K562 (cell line): ENCODE measurements around the gene ORAI2. TPM values are rescaled to one million over a fixed set of nuclear protein-coding genes. Genes with fewer than 3 reads are reported as not detected.

ENCODE experiments used
- ATAC-seq: fragments of 200-7000 bp; cut with Tn5 transposase; 3 replicates; pipeline ENCODE4 v1.9.1; 2020; ENCODE audit warnings: moderate library complexity
- BruUV-seq: library from RNA; stranded (reverse); fragments of 400-500 nt; replicated peaks from 2 replicates; lab custom pipeline; 2021; lab: Mats Ljungman, UMichigan
- CTCF ChIA-PET: fragments of 300-600 bp; formaldehyde crosslinking; extraction: SDS; loops from one replicate; lab custom pipeline; 2021; ENCODE audit warnings: low intra/inter-chr PET ratio; lab: Yijun Ruan, JAX
- POLR2A ChIA-PET: fragments of 300-600, 350-650 bp; sonication (Branson Sonifier 250); formaldehyde crosslinking; extraction: SDS; loops from one replicate; lab custom pipeline; 2021; ENCODE audit warnings: antibody characterized with exemption, inconsistent platforms; lab: Yijun Ruan, JAX
- DNase-seq, 4 experiments: peaks; one replicate each; pipeline versions ENCODE4 v3.0.0 to v3.0.0-alpha.2; 2011 to 2018; ENCODE audit warnings: low spot score in 3 of 4, mixed read lengths in 3 of 4; ENCODE audit errors: extremely low read depth in 1 of 4
- FAIRE-seq: peaks from 2 replicates; lab custom pipeline; 2011; peaks lifted over from hg19 to GRCh38; lab: Jason Lieb, UNC
- H2AFZ ChIP-seq: 2 replicates; pipeline ENCODE4 v1.6.0; 2011; ENCODE audit warnings: low read depth, low read length, control low read depth, inconsistent platforms
- H3K27ac ChIP-seq: fragments of 200-600 bp; 3 replicates; pipeline ENCODE4 v1.8.0; 2011; ENCODE audit warnings: low read depth, mild to moderate bottlenecking, control low read depth, inconsistent platforms, low read length, moderate library complexity, mixed read lengths; ENCODE audit errors: extremely low read depth
- H3K27me3 ChIP-seq, 2 experiments: fragments of 300-600 bp in 1 of 2; 2 replicates in 1 of 2; 3 replicates in 1 of 2; pipeline versions ENCODE4 v1.6.0 to v1.8.0; 2011; ENCODE audit warnings: inconsistent platforms in 2 of 2, low read length in 2 of 2, mild to moderate bottlenecking in 1 of 2, mixed read lengths in 1 of 2, moderate library complexity in 1 of 2; ENCODE audit not compliant: control insufficient read depth in 2 of 2, insufficient read depth in 2 of 2
- H3K36me3 ChIP-seq: fragments of 300-600 bp; 3 replicates; pipeline ENCODE4 v1.8.0; 2011; ENCODE audit warnings: mild to moderate bottlenecking, low read length, inconsistent platforms; ENCODE audit not compliant: control insufficient read depth, insufficient read depth
- H3K4me1 ChIP-seq, 2 experiments: fragments of 200-600 bp in 1 of 2; replicated peaks in 1 of 2; 2 replicates in 1 of 2; 3 replicates in 1 of 2; pipeline versions ENCODE4 v1.5.1 to v1.8.0; 2011; ENCODE audit warnings: inconsistent platforms in 2 of 2, low read length in 2 of 2, mild to moderate bottlenecking in 1 of 2, mixed read lengths in 1 of 2, moderate library complexity in 1 of 2; ENCODE audit not compliant: control insufficient read depth in 2 of 2, insufficient read depth in 2 of 2
- H3K4me2 ChIP-seq: 2 replicates; pipeline ENCODE4 v1.6.1; 2011; ENCODE audit warnings: low read length, control low read depth, inconsistent platforms, mixed read lengths; ENCODE audit not compliant: insufficient read depth
- H3K4me3 ChIP-seq: fragments of 200-600 bp; sonication (generic), shearing (Covaris generic); 2 replicates; pipeline ENCODE4 v1.5.1; 2016; ENCODE audit warnings: control low read depth, inconsistent platforms
- H3K79me2 ChIP-seq: fragments of 200-600 bp; 3 replicates; pipeline ENCODE4 v1.8.0; 2011; ENCODE audit warnings: low read length, inconsistent platforms; ENCODE audit not compliant: control insufficient read depth, insufficient read depth
- H3K9ac ChIP-seq, 2 experiments: 2 replicates each; pipeline versions ENCODE4 v1.6.0 to v1.6.1; 2011; ENCODE audit warnings: low read depth in 2 of 2, low read length in 2 of 2, control low read depth in 1 of 2, inconsistent platforms in 1 of 2, mild to moderate bottlenecking in 1 of 2, mixed read lengths in 1 of 2; ENCODE audit not compliant: insufficient read depth in 1 of 2
- H3K9me1 ChIP-seq: one replicate; pipeline ENCODE4 v1.6.0; 2011; ENCODE audit warnings: inconsistent platforms, mild to moderate bottlenecking, low read length, moderate library complexity; ENCODE audit not compliant: control insufficient read depth, insufficient read depth
- H3K9me3 ChIP-seq: replicated peaks from 2 replicates; pipeline ENCODE4 v1.5.1; 2011; ENCODE audit warnings: low read depth, low read length, inconsistent platforms; ENCODE audit not compliant: control insufficient read depth, insufficient read depth
- H4K20me1 ChIP-seq: replicated peaks from 2 replicates; pipeline ENCODE4 v1.6.1; 2011; ENCODE audit warnings: low read length, inconsistent platforms, mixed read lengths; ENCODE audit not compliant: control insufficient read depth, insufficient read depth
- CBX8 ChIP-seq: fragments of 200-600 bp; sonication (generic); IDR thresholded peaks from 2 replicates; pipeline ENCODE4 v1.6.1; 2012; ENCODE audit warnings: borderline replicate concordance, mixed run types, low read depth, mild to moderate bottlenecking, moderate library complexity, mixed read lengths, low read length, control low read depth, inconsistent platforms; ENCODE audit not compliant: poor library complexity, severe bottlenecking; ENCODE audit errors: extremely low read depth
- FOXA1 ChIP-seq: fragments of 450-650 bp; IDR thresholded peaks from 2 replicates; pipeline ENCODE4 v1.6.1; 2016; ENCODE audit warnings: mild to moderate bottlenecking, borderline replicate concordance
- ZNF121 ChIP-seq: sonication (generic); formaldehyde crosslinking; conservative IDR thresholded peaks from 2 replicates; pipeline ENCODE4 v1.8.0; 2022; ENCODE audit warnings: missing genetic modification reagents
- ZNF197 ChIP-seq: fragments of 200-800 bp; sonication (Bioruptor generic); IDR thresholded peaks from 2 replicates; pipeline ENCODE4 v1.6.1; 2016; ENCODE audit warnings: low read depth, missing genetic modification characterization, missing compliant biosample characterization
- WGBS: fragments of 100-300 bp; shearing (Covaris generic); methylation state at CpG from one replicate; pipeline ENCODE4 v1.1.6; 2016; ENCODE audit warnings: low coverage, mixed read lengths; ENCODE audit not compliant: insufficient coverage; ENCODE audit errors: missing lambda C conversion rate; 5-methylcytosine and 5-hydroxymethylcytosine counted together
- in situ Hi-C: fragments of 300-500 bp; cut with MboI; formaldehyde crosslinking; loops from 4 replicates; pipeline ENCODE4 v1.15.0; 2018; ENCODE audit warnings: inconsistent platforms, mixed read lengths
- intact Hi-C: fragments of 100-400 bp; cut with micrococcal nuclease; formaldehyde crosslinking; loops from 2 replicates; pipeline ENCODE4 v1.14.2; 2022
- polyA plus RNA-seq, 8 experiments: library from polyadenylated mRNA; depleted of rRNA in 4 of 8; stranded (reverse) in 5 of 8; unstranded in 3 of 8; fragments of >200 nt; fragmentation: Nextera tagmentation in 2 of 8; fragmentation: Illumina TruSeq in 1 of 8; extraction: Ambion mirVana in 2 of 8; extraction: Trizol in 1 of 8; gene quantifications; 2 replicates each; pipeline versions ENCODE4 v1.2.1 to v1.2.3, GENCODE V29; 2011 to 2014; ENCODE audit warnings: inconsistent platforms in 1 of 8, missing spikeins in 1 of 8
- total RNA-seq, 7 experiments: library from RNA; depleted of rRNA in 6 of 7; stranded (reverse); fragments of >200 nt in 6 of 7; fragmentation: Illumina TruSeq in 2 of 7; extraction: Trizol in 2 of 7; gene quantifications; 2 replicates each; pipeline versions ENCODE4 v1.2.1 to v1.2.3, GENCODE V29; 2011 to 2021; ENCODE audit warnings: low replicate concordance in 1 of 7

Gene ORAI2
- total and polyA plus RNA-seq, 9 of the 15 experiments (the other 6 are each of a cell fraction or from before 2014, with no cell fraction given) = 1.1 to 27.7 (median 9.2) TPM

GRCh38 chr7:102451371-102452054, 18.1 kb downstream of the ORAI2 start (continued):
- TF ChIP-seq ZNF197 (CRISPR knock-in tag) (no peak), FOXA1 (no peak)

DNA sequence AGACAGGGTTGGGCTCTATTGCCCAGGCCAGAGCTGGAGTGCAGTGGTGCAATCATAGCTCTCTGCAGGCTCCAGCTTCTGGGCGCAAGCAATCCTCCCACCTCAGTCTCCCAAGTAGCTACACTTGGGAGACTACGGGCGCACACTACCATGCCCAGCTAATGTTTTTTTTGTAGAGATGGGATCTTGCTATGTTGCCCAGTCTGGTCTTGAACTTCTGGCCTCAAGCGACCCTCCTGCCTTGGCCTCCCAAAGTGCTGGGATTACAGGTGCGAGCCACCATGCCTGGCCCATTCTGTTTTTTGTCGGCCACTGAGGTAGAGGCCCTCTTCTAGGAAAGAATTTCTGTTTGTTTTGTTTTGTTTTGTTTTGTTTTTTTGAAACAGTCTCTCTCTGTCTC, 19.1 kb downstream of the ORAI2 start:
- CTCF ChIA-PET = no interaction called here
- Histone ChIP-seq H3K36me3 (peaks cover 16% of the 10 kb centered on the region; the same call in 2 of the 3 replicates), H3K79me2 (no peaks in the 10 kb centered on the region), H3K4me1 (peaks cover 7 to 39% of the 10 kb centered on the region in 2 experiments; a peak in 3 of 5 replicates), H2AFZ (no peak overlapping the region), H3K9ac (peak overlapping the region in 1 of 2 experiments; percentile 39; a peak in 1 of 4 replicates), H3K27me3 (no peaks in the 10 kb centered on the region), H4K20me1 (no peaks in the 10 kb centered on the region), H3K9me1 (peaks cover 3% of the 10 kb centered on the region), H3K4me3 (no peak overlapping the region), H3K4me2 (no peak overlapping the region), H3K9me3 (no peaks in the 10 kb centered on the region), H3K27ac (no peak overlapping the region)
- FAIRE-seq (no peak), ATAC-seq (no peak), DNase-seq (no peak)
- POLR2A ChIA-PET = interaction anchor here (1.0 to 2.7 kb wide), 3 partner anchors 10 to 26 kb away, joined by 5 to 7 read pairs (median 6); no protein-coding TSS in a partner anchor
- intact Hi-C loops = no loop called here
- WGBS = 82% methylated on average over 6 of the region's 6 CpGs
- TF ChIP-seq CBX8 = no peak
- TF ChIP-seq ZNF121 (CRISPR knock-in tag) = peak; percentile 93
- in situ Hi-C loops = loop anchor here (25.0 kb wide), 2 partner anchors 110 to 210 kb away; partner anchors contain the start of genes POLR2J2, POLR2J3, SPDYE2 and SPDYE2B
- no TSS peak for BruUV-seq
